Measurements from ENCODE around the gene LGSN. TPM values are rescaled to one million over a fixed set of nuclear protein-coding genes. Genes with fewer than 3 reads are reported as not detected.

Gene LGSN
- total and polyA plus RNA-seq, 2 of the 13 experiments (the other 11 are each of a cell fraction or from before 2014, with no cell fraction given) = 0.13 to 0.63 TPM

- TF ChIP-seq MTERF4 (CRISPR knock-in tag; IDR thresholded peaks at IDR 0.05) (no peak), MBD4 (IDR thresholded peaks at IDR 0.05; ENCODE audit: borderline replicate concordance, low read length) (no peak; the same call in 1 of the 2 replicates), MNT (IDR thresholded peaks at IDR 0.05) (no peak), ZNF318 (CRISPR knock-in tag; IDR thresholded peaks at IDR 0.05) (no peak), RFX3 (CRISPR knock-in tag; IDR thresholded peaks at IDR 0.05) (no peak), TBX2 (CRISPR knock-in tag; IDR thresholded peaks at IDR 0.05; ENCODE audit: borderline replicate concordance) (no peak), KAT7 (CRISPR knock-in tag; IDR thresholded peaks at IDR 0.05; ENCODE audit: borderline replicate concordance) (0 out of 2 replicates have a peak, but pooled peaks have one; percentile 27), ELF3 (CRISPR knock-in tag; IDR thresholded peaks at IDR 0.05) (peak; percentile 71), ZBTB43 (CRISPR knock-in tag; conservative IDR thresholded peaks at IDR 0.05) (peak; percentile 67; the same call in 1 of the 2 replicates), RXRA (CRISPR knock-in tag; IDR thresholded peaks at IDR 0.05) (no peak; the same call in 1 of the 2 replicates), SRSF4 (IDR thresholded peaks at IDR 0.05; ENCODE audit: low read depth, low read length, poor library complexity, severe bottlenecking) (no peak), ZNF510 (CRISPR knock-in tag; IDR thresholded peaks at IDR 0.05; ENCODE audit: low read depth) (no peak), NFRKB (IDR thresholded peaks at IDR 0.05) (no peak), CBX5 (CRISPR knock-in tag; IDR thresholded peaks at IDR 0.05; ENCODE audit: borderline replicate concordance) (peak; percentile 86; the same call in 1 of the 2 replicates), ONECUT2 (CRISPR knock-in tag; IDR thresholded peaks at IDR 0.05) (0 out of 2 replicates have a peak, but pooled peaks have one; percentile 13), TGIF2 (CRISPR knock-in tag; IDR thresholded peaks at IDR 0.05) (peak; percentile 63; the same call in 1 of the 2 replicates), ZMYM3 (CRISPR knock-in tag; IDR thresholded peaks at IDR 0.05) (no peak), ZMAT3 (CRISPR knock-in tag; conservative IDR thresholded peaks at IDR 0.05) (no peak)
These were observed 32.9 kb upstream of the LGSN start (continued) for GRCh38 chr6:63352544-63353285.

All from HepG2 (cell line).